Fibroblast of pulmonary artery (primary cell): ENCODE results near the gene AZI2.

Experiments
- DNase-seq: peaks from one replicate; pipeline ENCODE4 v3.0.0-alpha.2; 2010; ENCODE audit warnings: low read depth
- H3K4me3 ChIP-seq: replicated peaks from 2 replicates; pipeline ENCODE4 v1.5.1; 2011; ENCODE audit warnings: low read depth, mild to moderate bottlenecking, control low read depth, low read length, moderate library complexity
- CTCF ChIP-seq: IDR thresholded peaks from 2 replicates; pipeline ENCODE4 v1.5.1; 2011; ENCODE audit warnings: mild to moderate bottlenecking, control low read depth, low read length, inconsistent platforms; ENCODE audit errors: missing control alignments

AZI2 gene

DNA sequence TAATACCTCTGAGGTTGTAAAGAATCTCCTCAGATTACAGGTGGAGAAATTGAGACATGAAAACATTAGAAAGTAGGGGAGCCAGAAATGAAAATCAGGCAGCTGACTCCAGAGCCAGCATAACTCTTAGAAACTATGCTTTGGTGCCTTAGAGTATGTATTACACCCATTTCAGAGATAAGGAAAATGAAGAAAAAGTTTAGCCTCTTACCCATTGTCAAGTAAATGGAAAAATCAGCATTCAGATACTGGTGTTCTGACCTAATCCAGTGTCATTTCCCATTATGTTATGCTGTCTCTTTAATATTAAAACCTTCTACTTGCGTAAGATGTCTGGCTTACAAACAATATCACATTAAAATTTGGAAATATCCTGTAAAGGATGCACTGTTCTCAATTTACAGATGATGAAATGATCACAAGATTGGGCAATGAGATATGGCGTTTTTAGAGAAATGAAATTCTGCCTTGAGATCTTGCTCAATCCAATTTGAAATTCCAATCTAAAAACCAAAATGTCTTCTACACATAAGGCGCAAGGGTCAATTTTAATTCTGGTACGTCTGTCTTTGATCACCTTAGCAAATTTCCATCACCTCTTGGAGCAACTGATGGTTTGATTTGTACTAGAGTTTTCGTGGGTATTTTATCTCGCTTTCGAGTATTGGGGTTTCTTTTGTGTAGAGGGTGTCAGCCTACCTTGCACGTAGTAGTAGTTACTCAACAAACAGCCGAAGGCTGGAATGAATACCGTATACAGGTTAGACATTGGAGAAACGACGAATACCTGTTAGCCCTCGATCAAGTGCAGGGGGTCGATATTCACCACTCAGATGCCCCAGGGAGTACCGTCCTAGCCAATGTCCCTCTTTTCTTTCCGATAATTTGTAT, 1.0 kb downstream of the AZI2 start:
- DNase-seq, result peak; percentile 89
- no peak for TF ChIP-seq CTCF
- H3K4me3 ChIP-seq, result peak overlapping the region; percentile 85

GRCh38 chr3:28345690-28346089, 2.9 kb downstream of the AZI2 start:
- TF ChIP-seq CTCF, result no peak
- peak overlapping the region; percentile 85 for H3K4me3 ChIP-seq
- DNase-seq, result no peak

- no peak for DNase-seq
- no peak for TF ChIP-seq CTCF
- H3K4me3 ChIP-seq, result no peak overlapping the region
These were observed 5.5 kb downstream of the AZI2 start for GRCh38 chr3:28343144-28343543.

GRCh38 chr3:28337230-28337629, 11.4 kb downstream of the AZI2 start:
- no peak overlapping the region for H3K4me3 ChIP-seq
- DNase-seq, result no peak
- TF ChIP-seq CTCF, result no peak

GRCh38 chr3:28335246-28335645, 13.4 kb downstream of the AZI2 start:
- no peak for TF ChIP-seq CTCF
- no peak overlapping the region for H3K4me3 ChIP-seq
- no peak for DNase-seq

DNA sequence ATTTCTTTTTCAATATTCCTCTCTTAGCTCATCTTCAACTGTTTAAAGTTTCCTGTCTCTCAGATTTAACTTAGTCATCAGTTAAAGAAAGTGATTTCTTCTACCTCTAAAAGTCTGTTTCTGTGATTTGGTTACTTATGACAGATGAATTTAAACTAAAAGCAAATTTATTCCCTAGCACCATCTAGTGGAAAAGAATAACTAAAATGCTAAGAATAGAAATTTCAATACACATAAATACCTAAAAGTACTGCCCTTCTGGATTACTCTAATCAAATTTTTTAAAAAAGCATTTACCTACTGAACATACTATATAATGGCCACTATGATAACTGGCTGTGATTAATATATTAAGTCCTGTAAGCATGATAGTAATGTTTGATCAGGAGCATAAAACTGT, 14.1 kb downstream of the AZI2 start:
- peak; percentile 25 for DNase-seq
- peak; percentile 36 for TF ChIP-seq CTCF
- no peak overlapping the region for H3K4me3 ChIP-seq
